Activated T-helper 1 cell treated with anti-CD3 and anti-CD28 coated beads, Interleukin-12 subunit alpha, Interleukin-12 subunit beta, Interleukin-2, Interleukin-4 antibody, amounts not matched to agents 30 ng/mL and 10 ng/mL and 1 ng/mL, durations not matched to agents 14 hours and 24 hours and 36 hours (primary cell): Measurements from ENCODE around the gene LIMS2. TPM values are rescaled to one million over a fixed set of nuclear protein-coding genes. Genes with fewer than 3 reads are reported as not detected.

Source experiments
- DNase-seq: peaks from one replicate; pipeline ENCODE4 v3.0.0; 2021; ENCODE audit warnings: low spot score
- H3K27ac Mint-ChIP-seq: one replicate; pipeline ENCODE4 v1.8.0; 2021; ENCODE audit warnings: mild to moderate bottlenecking, mixed read lengths
- H3K27me3 Mint-ChIP-seq: one replicate; pipeline ENCODE4 v1.8.0; 2022; ENCODE audit warnings: mild to moderate bottlenecking, moderate library complexity, mixed read lengths; ENCODE audit not compliant: insufficient read depth
- H3K36me3 Mint-ChIP-seq: one replicate; pipeline ENCODE4 v1.8.0; 2021; ENCODE audit warnings: low read depth, mixed read lengths
- H3K4me1 Mint-ChIP-seq: one replicate; pipeline ENCODE4 v1.8.0; 2021; ENCODE audit warnings: low read depth, mixed read lengths
- H3K4me3 Mint-ChIP-seq: one replicate; pipeline ENCODE4 v1.8.0; 2021; ENCODE audit warnings: mild to moderate bottlenecking, moderate library complexity, mixed read lengths
- H3K9me3 Mint-ChIP-seq: one replicate; pipeline ENCODE4 v1.8.0; 2021; ENCODE audit warnings: mixed read lengths
- intact Hi-C: fragments of 100-400 bp; cut with micrococcal nuclease; formaldehyde crosslinking; loops from one replicate; pipeline ENCODE4 v1.15.1; 2024
- total RNA-seq: library from RNA; stranded (reverse); gene quantifications from 2 replicates; pipeline ENCODE4 v1.2.3, GENCODE V29; 2022

LIMS2 gene
- total RNA-seq, 1 donor from 2014 or later, result 5.1 TPM

- intact Hi-C loops, result no loop called here
- H3K27me3 Mint-ChIP-seq, result peaks cover 3% of the 10 kb centered on the region
- H3K4me1 Mint-ChIP-seq, result peaks cover 2% of the 10 kb centered on the region
- no peaks in the 10 kb centered on the region for H3K36me3 Mint-ChIP-seq
- H3K27ac Mint-ChIP-seq, result no peak overlapping the region
- no peak overlapping the region for H3K4me3 Mint-ChIP-seq
- no peaks in the 10 kb centered on the region for H3K9me3 Mint-ChIP-seq
- no peak for DNase-seq
Observed at GRCh38 chr2:127632592-127633489, 42.5 kb downstream of the LIMS2 start.

GRCh38 chr2:127631997-127632581, 43.2 kb downstream of the LIMS2 start:
- Mint-ChIP-seq H3K27me3 (peaks cover 3% of the 10 kb centered on the region), H3K9me3 (no peaks in the 10 kb centered on the region), H3K4me3 (no peak overlapping the region), H3K4me1 (no peaks in the 10 kb centered on the region), H3K27ac (no peak overlapping the region), H3K36me3 (no peaks in the 10 kb centered on the region)
- no peak for DNase-seq
- intact Hi-C loops, result no loop called here

- H3K9me3 Mint-ChIP-seq, result no peaks in the 10 kb centered on the region
- intact Hi-C loops, result no loop called here
- H3K4me1 Mint-ChIP-seq, result no peaks in the 10 kb centered on the region
- H3K4me3 Mint-ChIP-seq, result no peak overlapping the region
- no peaks in the 10 kb centered on the region for H3K36me3 Mint-ChIP-seq
- DNase-seq, result no peak
- peaks cover 3% of the 10 kb centered on the region for H3K27me3 Mint-ChIP-seq
- H3K27ac Mint-ChIP-seq, result no peak overlapping the region
Observed at GRCh38 chr2:127631541-127631996, 43.8 kb downstream of the LIMS2 start.

GRCh38 chr2:127630864-127631540, 44.3 kb downstream of the LIMS2 start:
- Mint-ChIP-seq H3K27ac (no peak overlapping the region), H3K4me1 (no peaks in the 10 kb centered on the region), H3K27me3 (peaks cover 3% of the 10 kb centered on the region), H3K36me3 (no peaks in the 10 kb centered on the region), H3K4me3 (no peak overlapping the region), H3K9me3 (no peaks in the 10 kb centered on the region)
- DNase-seq, result no peak
- intact Hi-C loops, result no loop called here

GRCh38 chr2:127630096-127630863, 45.0 kb downstream of the LIMS2 start:
- Mint-ChIP-seq H3K4me1 (no peaks in the 10 kb centered on the region), H3K36me3 (no peaks in the 10 kb centered on the region), H3K4me3 (no peak overlapping the region), H3K9me3 (no peaks in the 10 kb centered on the region), H3K27ac (no peak overlapping the region), H3K27me3 (peaks cover 3% of the 10 kb centered on the region)
- intact Hi-C loops, result no loop called here
- DNase-seq, result no peak

- Mint-ChIP-seq H3K36me3 (no peaks in the 10 kb centered on the region), H3K27ac (no peak overlapping the region), H3K9me3 (no peaks in the 10 kb centered on the region), H3K4me3 (no peak overlapping the region), H3K27me3 (peaks cover 3% of the 10 kb centered on the region), H3K4me1 (no peaks in the 10 kb centered on the region)
- intact Hi-C loops, result no loop called here
- no peak for DNase-seq
Observed at GRCh38 chr2:127629637-127630036, 45.7 kb downstream of the LIMS2 start.

GRCh38 chr2:127628767-127629614, 46.3 kb downstream of the LIMS2 start:
- DNase-seq, result no peak
- peaks cover 3% of the 10 kb centered on the region for H3K27me3 Mint-ChIP-seq
- H3K4me1 Mint-ChIP-seq, result no peaks in the 10 kb centered on the region
- H3K4me3 Mint-ChIP-seq, result no peak overlapping the region
- H3K36me3 Mint-ChIP-seq, result no peaks in the 10 kb centered on the region
- intact Hi-C loops, result no loop called here
- H3K27ac Mint-ChIP-seq, result no peak overlapping the region
- no peaks in the 10 kb centered on the region for H3K9me3 Mint-ChIP-seq

DNA sequence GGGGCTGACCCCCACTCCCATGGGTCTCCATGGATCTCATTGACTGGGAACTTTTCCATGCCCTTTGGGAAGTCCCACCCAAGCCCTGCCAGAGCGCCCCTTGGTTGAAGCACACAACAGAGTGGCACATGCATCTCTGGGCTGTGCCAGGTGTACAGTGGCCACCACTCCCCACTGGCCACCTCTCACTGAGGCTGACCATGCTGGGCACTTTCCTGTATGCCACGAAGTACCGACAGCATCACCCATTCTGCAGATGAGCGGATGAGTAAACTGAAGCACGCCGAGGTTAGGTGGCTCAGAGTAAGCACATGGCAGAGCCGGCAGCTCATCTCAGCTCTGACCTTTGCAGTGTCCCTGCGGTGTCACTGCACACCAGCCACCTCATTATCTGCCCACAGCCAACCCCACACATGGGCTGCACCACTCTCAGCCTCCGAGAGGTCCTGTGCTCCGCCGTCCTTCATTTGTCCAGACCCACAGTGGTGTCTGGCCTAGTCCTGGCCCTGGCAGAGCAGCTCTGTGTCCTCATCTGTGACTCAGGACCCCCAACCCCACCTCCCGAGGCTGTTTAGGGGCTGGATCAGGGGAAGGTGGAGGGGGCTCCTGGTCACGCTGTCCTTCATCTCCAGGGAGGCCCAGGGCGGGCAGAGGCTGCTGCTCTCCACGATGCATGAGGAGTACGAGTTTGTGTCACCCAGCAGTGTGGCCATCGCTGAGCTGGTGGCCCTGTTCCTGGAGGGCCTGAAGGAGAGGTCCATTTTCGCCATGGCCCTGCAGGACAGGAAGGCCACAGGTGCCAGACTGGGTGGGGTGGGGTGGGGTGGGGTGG, 47.4 kb downstream of the LIMS2 start:
- no peaks in the 10 kb centered on the region for H3K9me3 Mint-ChIP-seq
- no peak for DNase-seq
- intact Hi-C loops, result no loop called here
- no peak overlapping the region for H3K4me3 Mint-ChIP-seq
- peaks cover 3% of the 10 kb centered on the region for H3K27me3 Mint-ChIP-seq
- H3K27ac Mint-ChIP-seq, result no peak overlapping the region
- H3K4me1 Mint-ChIP-seq, result no peaks in the 10 kb centered on the region
- no peaks in the 10 kb centered on the region for H3K36me3 Mint-ChIP-seq

GRCh38 chr2:127626917-127627739, 48.2 kb downstream of the LIMS2 start:
- intact Hi-C loops, result no loop called here
- Mint-ChIP-seq H3K27ac (no peak overlapping the region), H3K4me3 (no peak overlapping the region), H3K9me3 (no peaks in the 10 kb centered on the region), H3K4me1 (no peaks in the 10 kb centered on the region), H3K36me3 (no peaks in the 10 kb centered on the region), H3K27me3 (peaks cover 6% of the 10 kb centered on the region)
- no peak for DNase-seq

DNA sequence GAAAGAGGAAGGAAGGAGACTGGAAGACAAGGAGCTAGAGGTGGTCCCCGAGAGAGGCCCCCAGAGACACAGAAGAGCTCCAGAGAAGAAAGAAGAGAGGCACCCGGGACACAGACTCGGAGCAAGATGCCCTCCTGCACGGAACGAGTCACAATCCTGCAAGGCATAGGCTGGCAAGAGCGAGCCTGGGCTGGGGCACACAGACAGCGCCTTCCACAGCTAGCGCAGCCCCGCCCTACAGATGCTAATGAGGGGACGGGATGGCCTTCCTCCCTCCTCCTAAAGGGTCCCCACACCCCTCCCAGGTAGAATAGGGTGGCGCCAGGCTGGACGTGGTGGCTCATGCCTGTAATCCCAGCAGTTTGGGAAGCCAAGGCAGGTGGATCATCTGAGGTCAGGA, 49.2 kb downstream of the LIMS2 start:
- Mint-ChIP-seq H3K27ac (no peak overlapping the region), H3K27me3 (peaks cover 6% of the 10 kb centered on the region), H3K4me1 (no peaks in the 10 kb centered on the region), H3K4me3 (no peak overlapping the region), H3K36me3 (no peaks in the 10 kb centered on the region), H3K9me3 (no peaks in the 10 kb centered on the region)
- DNase-seq, result no peak
- intact Hi-C loops, result no loop called here

- no peaks in the 10 kb centered on the region for H3K36me3 Mint-ChIP-seq
- intact Hi-C loops, result no loop called here
Observed at GRCh38 chr2:127625572-127625951, 49.8 kb downstream of the LIMS2 start.

More at GRCh38 chr2:127625572-127625951, 49.8 kb downstream of the LIMS2 start:
- H3K4me3 Mint-ChIP-seq, result no peak overlapping the region
- no peaks in the 10 kb centered on the region for H3K9me3 Mint-ChIP-seq
- H3K27ac Mint-ChIP-seq, result no peak overlapping the region
- no peak for DNase-seq
- no peaks in the 10 kb centered on the region for H3K4me1 Mint-ChIP-seq
- peaks cover 6% of the 10 kb centered on the region for H3K27me3 Mint-ChIP-seq
